Measurements from ENCODE around the gene XRCC6.

The XRCC6 gene

DNA sequence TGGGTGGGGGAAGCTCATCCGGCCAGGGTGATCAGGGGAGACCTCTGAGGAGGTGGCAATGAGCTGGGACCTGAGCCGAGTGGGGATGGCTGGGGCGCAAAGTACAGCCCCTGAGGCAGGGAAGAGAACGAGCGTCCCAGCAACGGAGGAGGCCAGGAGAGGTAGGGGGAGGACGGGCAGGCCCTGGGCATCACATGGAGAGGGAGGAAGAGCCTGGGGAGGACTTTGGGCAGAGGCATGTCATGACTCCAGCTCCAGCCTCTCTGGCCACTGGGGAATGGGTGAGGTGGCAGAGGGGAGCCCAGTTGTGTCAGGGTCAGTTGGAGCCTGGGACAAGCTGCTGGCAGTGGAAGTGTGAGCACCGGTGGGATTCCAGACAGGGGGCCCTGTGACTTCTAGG is 43.0 kb upstream of the XRCC6 start:
- TF ChIP-seq, protein P1, sequence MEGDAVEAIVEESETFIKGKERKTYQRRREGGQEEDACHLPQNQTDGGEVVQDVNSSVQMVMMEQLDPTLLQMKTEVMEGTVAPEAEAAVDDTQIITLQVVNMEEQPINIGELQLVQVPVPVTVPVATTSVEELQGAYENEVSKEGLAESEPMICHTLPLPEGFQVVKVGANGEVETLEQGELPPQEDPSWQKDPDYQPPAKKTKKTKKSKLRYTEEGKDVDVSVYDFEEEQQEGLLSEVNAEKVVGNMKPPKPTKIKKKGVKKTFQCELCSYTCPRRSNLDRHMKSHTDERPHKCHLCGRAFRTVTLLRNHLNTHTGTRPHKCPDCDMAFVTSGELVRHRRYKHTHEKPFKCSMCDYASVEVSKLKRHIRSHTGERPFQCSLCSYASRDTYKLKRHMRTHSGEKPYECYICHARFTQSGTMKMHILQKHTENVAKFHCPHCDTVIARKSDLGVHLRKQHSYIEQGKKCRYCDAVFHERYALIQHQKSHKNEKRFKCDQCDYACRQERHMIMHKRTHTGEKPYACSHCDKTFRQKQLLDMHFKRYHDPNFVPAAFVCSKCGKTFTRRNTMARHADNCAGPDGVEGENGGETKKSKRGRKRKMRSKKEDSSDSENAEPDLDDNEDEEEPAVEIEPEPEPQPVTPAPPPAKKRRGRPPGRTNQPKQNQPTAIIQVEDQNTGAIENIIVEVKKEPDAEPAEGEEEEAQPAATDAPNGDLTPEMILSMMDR (IDR thresholded peaks at IDR 0.05; ENCODE audit: low read length, missing control alignments): no peak
- no peak overlapping the region for H3K4me3 ChIP-seq (replicated peaks; ENCODE audit: low read depth, low read length)
- DNase-seq (ENCODE audit: low read depth): no peak

DNA sequence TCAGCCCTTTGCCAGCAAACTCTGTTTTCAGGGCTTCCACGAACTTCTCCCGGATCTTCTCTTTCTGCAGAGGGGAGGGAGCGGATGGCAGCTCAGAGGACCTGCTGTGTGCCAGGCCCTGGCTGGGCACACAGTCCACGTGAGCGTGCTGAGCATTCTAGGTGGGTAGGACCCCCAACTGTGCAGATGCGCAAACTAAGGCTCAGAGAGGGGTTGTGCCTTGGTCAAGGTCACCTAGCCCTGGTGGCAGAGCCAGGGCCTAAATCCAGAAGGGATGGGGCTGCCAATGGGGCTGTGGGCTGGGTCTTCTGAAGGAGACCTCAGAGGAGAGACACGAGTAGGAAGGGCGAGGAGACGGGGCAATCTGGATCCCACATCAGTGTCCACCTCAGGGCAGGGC is 42.3 kb upstream of the XRCC6 start:
- no peak for DNase-seq (ENCODE audit: low read depth)
- no peak overlapping the region for H3K4me3 ChIP-seq (replicated peaks; ENCODE audit: low read depth, low read length)
- TF ChIP-seq, protein P1 (IDR thresholded peaks at IDR 0.05; ENCODE audit: low read length, missing control alignments): no peak

DNA sequence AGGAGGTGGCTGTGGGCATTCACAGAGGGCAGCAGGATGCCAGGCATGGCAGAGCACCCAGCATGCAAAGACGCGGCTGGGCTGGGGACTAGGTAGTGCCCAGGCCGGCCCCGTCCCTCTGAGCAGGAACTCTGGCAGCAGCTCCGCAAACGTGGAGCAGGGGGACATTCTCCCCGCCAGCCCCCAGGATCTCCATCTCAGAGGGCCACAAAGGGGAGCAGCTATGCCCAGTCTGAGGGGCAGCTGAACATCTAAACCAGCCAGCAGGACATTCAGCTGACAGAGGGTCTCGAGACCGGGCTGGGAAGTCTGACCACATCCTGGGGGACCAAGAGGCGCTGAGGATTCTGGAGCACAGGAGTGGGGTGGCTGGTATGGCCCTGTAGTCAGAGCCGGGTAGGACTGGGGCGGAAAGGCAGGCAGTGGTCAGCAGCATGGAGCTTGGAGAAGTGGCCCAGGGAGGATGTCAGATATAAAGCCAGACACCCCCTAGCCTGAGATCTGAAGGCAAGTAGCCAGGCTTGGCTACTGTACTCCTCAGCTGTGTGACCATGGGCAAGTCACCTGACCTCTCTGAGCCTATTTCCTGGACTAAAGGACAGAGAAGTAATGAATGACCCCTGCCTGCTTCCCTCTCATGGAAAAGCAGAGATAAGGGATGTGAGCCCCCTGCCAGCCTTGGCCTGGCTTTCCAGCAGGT is 41.6 kb upstream of the XRCC6 start:
- no peak overlapping the region for H3K4me3 ChIP-seq (replicated peaks; ENCODE audit: low read depth, low read length)
- TF ChIP-seq, protein P1 (IDR thresholded peaks at IDR 0.05; ENCODE audit: low read length, missing control alignments): no peak

DNA sequence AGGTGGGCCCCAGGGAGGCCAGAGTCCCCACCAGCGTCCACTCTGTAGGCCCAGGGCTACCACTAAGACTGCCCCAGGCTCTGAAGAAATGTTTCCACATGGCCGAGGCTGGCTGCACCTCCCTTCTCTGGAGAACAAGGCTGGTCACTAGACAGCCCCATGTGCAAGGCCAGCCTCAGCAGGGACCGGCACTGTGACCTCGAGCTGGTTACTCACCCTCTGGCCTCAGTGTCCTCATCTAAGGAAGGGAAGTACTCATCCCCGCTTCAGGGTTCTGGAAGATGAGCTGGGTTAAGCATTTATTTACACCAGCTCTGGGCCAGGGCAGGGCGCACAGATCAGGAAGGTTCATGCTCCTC is 41.1 kb upstream of the XRCC6 start:
- TF ChIP-seq, protein P1 (IDR thresholded peaks at IDR 0.05; ENCODE audit: low read length, missing control alignments): no peak
- no peak for DNase-seq (ENCODE audit: low read depth)
- H3K4me3 ChIP-seq (replicated peaks; ENCODE audit: low read depth, low read length): no peak overlapping the region

More for the DNA sequence above, 41.6 kb upstream of the XRCC6 start:
- no peak for DNase-seq (ENCODE audit: low read depth)

DNA sequence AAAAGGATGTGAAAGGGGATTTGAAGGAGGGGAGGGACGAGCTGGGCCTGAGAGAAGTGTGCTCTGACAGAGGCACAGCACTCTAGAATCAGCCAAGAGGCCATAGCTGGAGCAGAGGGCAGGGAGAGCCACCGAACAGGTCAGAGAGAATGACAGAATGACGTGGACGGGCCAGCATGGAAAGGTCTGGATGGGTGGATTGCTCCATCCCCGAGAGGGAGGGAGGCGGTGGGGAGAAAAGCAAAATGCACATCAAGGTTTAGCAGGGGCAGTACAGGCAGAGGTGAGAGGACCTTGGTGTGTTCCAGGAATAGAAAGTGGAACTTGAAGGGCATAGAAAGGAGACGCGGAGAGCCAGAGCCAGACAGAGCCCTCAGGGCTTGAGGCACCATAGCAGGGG is 38.4 kb upstream of the XRCC6 start:
- H3K4me3 ChIP-seq (replicated peaks; ENCODE audit: low read depth, low read length): no peak overlapping the region
- TF ChIP-seq, protein P1 (IDR thresholded peaks at IDR 0.05; ENCODE audit: low read length, missing control alignments): no peak
- no peak for DNase-seq (ENCODE audit: low read depth)

DNA sequence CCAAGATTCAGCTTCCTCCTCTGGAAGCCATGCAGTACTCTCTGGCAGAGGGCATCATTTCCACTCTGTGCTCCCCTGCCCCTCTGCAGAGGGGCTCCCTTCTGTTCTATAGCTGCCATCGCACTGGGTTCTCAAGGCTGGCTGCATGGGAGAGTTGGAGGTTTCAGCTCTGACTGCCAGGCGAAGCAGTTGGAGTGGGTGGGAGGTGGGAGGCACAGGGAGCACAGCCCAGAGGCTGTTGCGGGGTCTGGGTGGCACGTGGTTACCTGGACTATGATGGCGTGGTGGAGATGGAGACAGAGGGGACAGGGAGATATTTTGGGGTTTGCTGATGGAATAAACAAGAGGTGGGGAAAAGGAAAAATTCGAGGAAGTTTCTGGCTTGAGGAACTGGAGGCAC is 36.2 kb upstream of the XRCC6 start:
- no peak for DNase-seq (ENCODE audit: low read depth)
- H3K4me3 ChIP-seq (replicated peaks; ENCODE audit: low read depth, low read length): no peak overlapping the region
- TF ChIP-seq, protein P1 (IDR thresholded peaks at IDR 0.05; ENCODE audit: low read length, missing control alignments): no peak

DNA sequence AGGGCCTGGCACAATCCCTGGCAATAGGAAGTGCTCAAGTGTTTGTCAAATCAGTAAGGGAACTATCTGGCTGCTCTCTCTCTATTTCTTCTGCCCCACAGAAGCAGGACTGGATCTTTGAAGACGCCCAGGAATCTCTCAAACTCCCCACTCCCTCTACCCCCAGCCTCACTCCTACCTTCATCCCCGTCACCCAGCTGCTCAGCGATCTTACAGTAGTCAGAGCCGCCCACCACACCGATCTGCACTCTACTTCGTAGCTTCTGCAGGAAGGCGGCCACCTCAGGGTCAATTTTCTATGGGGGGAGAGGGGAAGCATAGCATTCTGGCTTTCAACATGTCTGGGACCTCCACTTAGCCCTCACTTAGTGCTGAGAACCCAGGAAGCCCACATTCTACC is 35.2 kb upstream of the XRCC6 start:
- DNase-seq (ENCODE audit: low read depth): no peak
- H3K4me3 ChIP-seq (replicated peaks; ENCODE audit: low read depth, low read length): no peak overlapping the region
- TF ChIP-seq, protein P1 (IDR thresholded peaks at IDR 0.05; ENCODE audit: low read length, missing control alignments): no peak

All from fibroblast of pulmonary artery (primary cell).